ENCODE measurements around the gene IL1RL2.

Gene IL1RL2

GRCh38 chr2:102140377-102140776, 46.4 kb upstream of the IL1RL2 start:
- H3K4me1 ChIP-seq (ENCODE audit: low read depth, poor library complexity, severe bottlenecking) = no peaks in the 10 kb centered on the region
- no peaks in the 10 kb centered on the region for H4K20me1 ChIP-seq (ENCODE audit: insufficient read depth)
- no peaks in the 10 kb centered on the region for H3K36me3 ChIP-seq (ENCODE audit: insufficient read depth)
- no peaks in the 10 kb centered on the region for H3K79me2 ChIP-seq (ENCODE audit: insufficient read depth, low read depth)
- no peak overlapping the region for H2AFZ ChIP-seq (ENCODE audit: low read depth)
- H3K27me3 ChIP-seq (ENCODE audit: insufficient read depth, low read depth) = no peaks in the 10 kb centered on the region
- H3K9ac ChIP-seq = no peak overlapping the region
- no peak for TF ChIP-seq CTCF (conservative IDR thresholded peaks at IDR 0.05; ENCODE audit: low read depth, low read length)
- no peak overlapping the region for H3K27ac ChIP-seq
- H3K4me3 ChIP-seq (IDR thresholded peaks at IDR 0.05; ENCODE audit: insufficient read depth, low read depth, low read length) = no peak overlapping the region
- no peak overlapping the region for H3K4me2 ChIP-seq

- H3K27ac ChIP-seq = no peak overlapping the region
- H4K20me1 ChIP-seq (ENCODE audit: insufficient read depth) = no peaks in the 10 kb centered on the region
- no peak overlapping the region for H3K9ac ChIP-seq
- no peak for TF ChIP-seq CTCF (conservative IDR thresholded peaks at IDR 0.05; ENCODE audit: low read depth, low read length)
- no peaks in the 10 kb centered on the region for H3K79me2 ChIP-seq (ENCODE audit: insufficient read depth, low read depth)
- no peaks in the 10 kb centered on the region for H3K36me3 ChIP-seq (ENCODE audit: insufficient read depth)
- no peaks in the 10 kb centered on the region for H3K27me3 ChIP-seq (ENCODE audit: insufficient read depth, low read depth)
- no peak overlapping the region for H2AFZ ChIP-seq (ENCODE audit: low read depth)
- no peak overlapping the region for H3K4me2 ChIP-seq
- no peaks in the 10 kb centered on the region for H3K4me1 ChIP-seq (ENCODE audit: low read depth, poor library complexity, severe bottlenecking)
- H3K4me3 ChIP-seq (IDR thresholded peaks at IDR 0.05; ENCODE audit: insufficient read depth, low read depth, low read length) = no peak overlapping the region
These were observed 45.5 kb upstream of the IL1RL2 start for GRCh38 chr2:102141011-102141943.

- no peak within 1 kb of the TSS for H3K9ac ChIP-seq
- H2AFZ ChIP-seq (ENCODE audit: low read depth) = no peak within 1 kb of the TSS
- no peaks in the 10 kb centered on the region for H3K79me2 ChIP-seq (ENCODE audit: insufficient read depth, low read depth)
- TF ChIP-seq CTCF (conservative IDR thresholded peaks at IDR 0.05; ENCODE audit: low read depth, low read length) = no peak
- no peaks in the 10 kb centered on the region for H3K36me3 ChIP-seq (ENCODE audit: insufficient read depth)
- no peaks in the 10 kb centered on the region for H3K27me3 ChIP-seq (ENCODE audit: insufficient read depth, low read depth)
- no peaks in the 10 kb centered on the region for H4K20me1 ChIP-seq (ENCODE audit: insufficient read depth)
- no peak within 1 kb of the TSS for H3K27ac ChIP-seq
- H3K4me1 ChIP-seq (ENCODE audit: low read depth, poor library complexity, severe bottlenecking) = no peaks in the 10 kb centered on the region
- no peak within 1 kb of the TSS for H3K4me2 ChIP-seq
- no peak within 1 kb of the TSS for H3K4me3 ChIP-seq (IDR thresholded peaks at IDR 0.05; ENCODE audit: insufficient read depth, low read depth, low read length)
These were observed 44.6 kb upstream of the IL1RL2 start, which contains the start of gene IL1R1 for GRCh38 chr2:102141970-102142828. Gene IL1R1, plus strand, starts transcription at chr2:102142746. Its CDS starts 14,979 bp downstream, at chr2:102157725.

- Histone ChIP-seq H3K4me1 (ENCODE audit: low read depth, poor library complexity, severe bottlenecking) (no peaks in the 10 kb centered on the region), H3K4me3 (IDR thresholded peaks at IDR 0.05; ENCODE audit: insufficient read depth, low read depth, low read length) (no peak overlapping the region), H4K20me1 (ENCODE audit: insufficient read depth) (no peaks in the 10 kb centered on the region), H3K36me3 (ENCODE audit: insufficient read depth) (no peaks in the 10 kb centered on the region), H3K27ac (no peak overlapping the region), H3K79me2 (ENCODE audit: insufficient read depth, low read depth) (no peaks in the 10 kb centered on the region), H3K9ac (no peak overlapping the region), H2AFZ (ENCODE audit: low read depth) (no peak overlapping the region), H3K4me2 (no peak overlapping the region), H3K27me3 (ENCODE audit: insufficient read depth, low read depth) (no peaks in the 10 kb centered on the region)
- no peak for TF ChIP-seq CTCF (conservative IDR thresholded peaks at IDR 0.05; ENCODE audit: low read depth, low read length)
These were observed 43.9 kb upstream of the IL1RL2 start for GRCh38 chr2:102142829-102143449.
